HG02885 (cell line): ENCODE data around the gene KLF13.

Source experiments
- ATAC-seq: cut with Tn5 transposase; IDR thresholded peaks from one replicate; pipeline ENCODE4 v1.9.1; 2021; ENCODE audit warnings: mild to moderate bottlenecking; ENCODE audit not compliant: unreplicated experiment, poor library complexity

Gene KLF13

GRCh38 chr15:31360158-31360561, 33.5 kb downstream of the KLF13 start:
- ATAC-seq: no peak

- ATAC-seq: peak; percentile 69
Observed at GRCh38 chr15:31360843-31361763, 34.5 kb downstream of the KLF13 start.

GRCh38 chr15:31361764-31362515, 35.3 kb downstream of the KLF13 start:
- ATAC-seq: no peak

- ATAC-seq: no peak
Observed at GRCh38 chr15:31362886-31363285, 36.3 kb downstream of the KLF13 start.

GRCh38 chr15:31364301-31365031, 37.8 kb downstream of the KLF13 start:
- ATAC-seq: no peak

- no peak for ATAC-seq
Observed at GRCh38 chr15:31365032-31365654, 38.5 kb downstream of the KLF13 start.

- ATAC-seq: peak; percentile 57
Observed at GRCh38 chr15:31365655-31366127, 39.1 kb downstream of the KLF13 start.

GRCh38 chr15:31366169-31366734, 39.6 kb downstream of the KLF13 start:
- ATAC-seq: no peak

- ATAC-seq: no peak
Observed at GRCh38 chr15:31367021-31367729, 40.5 kb downstream of the KLF13 start.

GRCh38 chr15:31367730-31368344, 41.2 kb downstream of the KLF13 start:
- ATAC-seq: peak; percentile 45

GRCh38 chr15:31369727-31370126, 43.1 kb downstream of the KLF13 start:
- no peak for ATAC-seq

- ATAC-seq: no peak
Observed at GRCh38 chr15:31371520-31372240, 45.0 kb downstream of the KLF13 start.

- no peak for ATAC-seq
Observed at GRCh38 chr15:31372635-31373091, 46.0 kb downstream of the KLF13 start.

- no peak for ATAC-seq
Observed at GRCh38 chr15:31373096-31373865, 46.6 kb downstream of the KLF13 start.

- ATAC-seq: no peak
Observed at GRCh38 chr15:31373970-31374369, 47.3 kb downstream of the KLF13 start.

GRCh38 chr15:31374489-31374888, 47.9 kb downstream of the KLF13 start:
- ATAC-seq: no peak

GRCh38 chr15:31374986-31375385, 48.4 kb downstream of the KLF13 start:
- ATAC-seq: no peak
